ENCODE data around the gene PANK2. TPM values are rescaled to one million over a fixed set of nuclear protein-coding genes. Genes with fewer than 3 reads are reported as not detected.

The PANK2 gene
- total RNA-seq, 1 experiment from 2014 or later, result 81.8 TPM

Other genes with a start within 250 kb of the PANK2 start
- not detected in 2 replicates for gene GFRA4, start 226.0 kb upstream of the PANK2 start, total RNA-seq (2014; rRNA removed; shearing (Covaris generic))
- 0.15 and 0.25 TPM in 2 replicates for gene ADAM33, start 207.4 kb upstream of the PANK2 start, total RNA-seq (2014; rRNA removed; shearing (Covaris generic))
- gene SIGLEC1, start 176.8 kb upstream of the PANK2 start, total RNA-seq (2014; rRNA removed; shearing (Covaris generic)), result not detected in 2 replicates
- 0.05 TPM in 1 of 2 replicates, not detected in the other for gene HSPA12B, start 156.7 kb upstream of the PANK2 start, total RNA-seq (2014; rRNA removed; shearing (Covaris generic))
- 26.8 and 39.1 TPM in 2 replicates for gene ADISSP, start 121.6 kb upstream of the PANK2 start, total RNA-seq (2014; rRNA removed; shearing (Covaris generic))
- gene SPEF1, start 107.9 kb upstream of the PANK2 start, total RNA-seq (2014; rRNA removed; shearing (Covaris generic)), result 0.27 and 0.34 TPM in 2 replicates
- 80.2 and 161 TPM in 2 replicates for gene CENPB, start 102.6 kb upstream of the PANK2 start, total RNA-seq (2014; rRNA removed; shearing (Covaris generic))
- 67.5 and 104 TPM in 2 replicates for gene CDC25B, start 93.1 kb upstream of the PANK2 start, total RNA-seq (2014; rRNA removed; shearing (Covaris generic))
- gene AP5S1, start 68.8 kb upstream of the PANK2 start, total RNA-seq (2014; rRNA removed; shearing (Covaris generic)), result 35.7 and 41.4 TPM in 2 replicates
- 20.8 and 39.5 TPM in 2 replicates for gene MAVS, start 42.6 kb upstream of the PANK2 start, total RNA-seq (2014; rRNA removed; shearing (Covaris generic))
- 21.3 and 41.6 TPM in 2 replicates for gene RNF24, start 126.2 kb downstream of the PANK2 start, total RNA-seq (2014; rRNA removed; shearing (Covaris generic))

Measured in M059J (cell line).